D721Med (cell line): ENCODE results near the gene MT1A.

Experiments used
- DNase-seq: peaks from one replicate; pipeline ENCODE4 v3.0.0; 2011; ENCODE audit warnings: low spot score; ENCODE audit not compliant: insufficient read length
- FAIRE-seq: peaks from 2 replicates; lab custom pipeline; 2011; peaks lifted over from hg19 to GRCh38; lab: Jason Lieb, UNC
- CTCF ChIP-seq: IDR thresholded peaks from 2 replicates; pipeline ENCODE4 v1.5.1; 2012; ENCODE audit warnings: mild to moderate bottlenecking, control low read depth; ENCODE audit not compliant: insufficient read depth; ENCODE audit errors: missing control alignments

Gene MT1A

GRCh38 chr16:56631197-56631596 is 7.3 kb upstream of the MT1A start:
- FAIRE-seq (no peak), DNase-seq (no peak)
- no peak for TF ChIP-seq CTCF

- DNase-seq = no peak
- TF ChIP-seq CTCF = no peak
- FAIRE-seq = no peak
Measured at GRCh38 chr16:56631832-56632155, 6.7 kb upstream of the MT1A start.

GRCh38 chr16:56632156-56632847 is 6.2 kb upstream of the MT1A start, which contains the start of gene MT1M:
Gene MT1M, plus strand, starts transcription at chr16:56632659. Its CDS starts 73 bp downstream, at chr16:56632732.
- no peak for TF ChIP-seq CTCF
- DNase-seq (no peak), FAIRE-seq (no peak)

GRCh38 chr16:56632848-56633365 is 5.6 kb upstream of the MT1A start:
- no peak for FAIRE-seq
- DNase-seq = no peak

GRCh38 chr16:56633535-56633934 is 4.9 kb upstream of the MT1A start:
- TF ChIP-seq CTCF = no peak
- no peak for FAIRE-seq
- no peak for DNase-seq

More at GRCh38 chr16:56632848-56633365, 5.6 kb upstream of the MT1A start:
- TF ChIP-seq CTCF = no peak

DNA sequence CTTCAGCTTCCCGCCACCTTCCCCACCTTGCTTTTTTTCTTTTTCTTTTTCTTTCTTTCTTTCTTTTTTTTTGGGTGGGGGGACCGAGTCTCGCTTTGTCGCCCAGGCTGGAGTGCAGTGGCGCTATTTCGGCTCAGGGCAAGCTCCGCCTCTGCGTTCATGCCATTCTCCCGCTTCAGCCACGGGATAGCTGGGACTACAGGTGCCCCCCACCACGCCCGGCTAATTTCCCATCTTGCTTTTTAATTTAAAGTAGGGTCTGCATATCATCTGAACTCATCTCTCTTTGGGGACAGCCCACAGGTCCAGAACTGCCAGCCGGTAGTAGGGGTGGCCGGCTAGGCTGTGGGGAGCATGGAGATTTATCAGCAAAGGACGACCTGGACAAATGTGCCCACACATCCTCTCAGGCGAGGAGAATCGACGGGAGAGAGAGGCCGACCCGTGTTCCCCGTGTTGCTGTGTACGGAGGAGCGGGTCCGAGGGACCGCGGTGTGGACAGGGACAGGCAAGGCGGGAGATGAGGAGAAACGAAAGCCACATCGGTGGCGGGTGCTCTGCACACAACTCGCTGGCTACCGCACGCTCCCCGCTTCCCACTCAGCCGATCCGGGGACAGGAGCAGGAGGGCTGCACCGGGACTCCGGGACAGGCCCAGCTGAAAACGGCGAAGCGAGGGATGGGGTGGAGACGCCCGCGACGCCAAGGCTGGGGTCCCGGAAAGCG is 3.6 kb upstream of the MT1A start:
- DNase-seq (no peak), FAIRE-seq (no peak)
- TF ChIP-seq CTCF = no peak
